Measurements from ENCODE around the gene HMGXB3.

- TF ChIP-seq POLR2A (IDR thresholded peaks at IDR 0.05) (no peak), CTCF (IDR thresholded peaks at IDR 0.05) (no peak)
Observed at GRCh38 chr5:150079909-150080461, 79.4 kb downstream of the HMGXB3 start.

All from thyroid gland (tissue), 4 donors.